Liver (tissue), 9 donors: ENCODE data around the gene ETDC. TPM values are rescaled to one million over a fixed set of nuclear protein-coding genes. Genes with fewer than 3 reads are reported as not detected.

ENCODE experiments used
- DNase-seq: peaks from one replicate; pipeline ENCODE4 v3.0.0-alpha.2; 2017; ENCODE audit warnings: low spot score
- H3K27ac ChIP-seq, 2 donors: one replicate each; pipeline ENCODE4 v1.7.0; 2013; ENCODE audit warnings: inconsistent platforms in 2 of 2, low read length in 2 of 2, control low read depth in 1 of 2, low read depth in 1 of 2, mild to moderate bottlenecking in 1 of 2
- H3K27me3 ChIP-seq, 4 donors: one replicate each; pipeline versions ENCODE4 v1.6.1 to v1.7.0; 2013; ENCODE audit warnings: low read length in 3 of 4, inconsistent platforms in 1 of 4, mild to moderate bottlenecking in 1 of 4, moderate library complexity in 1 of 4; ENCODE audit not compliant: control insufficient read depth in 4 of 4, insufficient read depth in 4 of 4
- H3K36me3 ChIP-seq, 4 donors: one replicate each; pipeline versions ENCODE4 v1.6.1 to v1.7.0; 2013; ENCODE audit warnings: low read length in 3 of 4, mild to moderate bottlenecking in 3 of 4, low read depth in 1 of 4, moderate library complexity in 1 of 4; ENCODE audit not compliant: control insufficient read depth in 4 of 4, insufficient read depth in 3 of 4
- H3K4me1 ChIP-seq, 4 donors: one replicate each; pipeline versions ENCODE4 v1.6.1 to v1.7.0; 2013; ENCODE audit warnings: low read length in 3 of 4, mild to moderate bottlenecking in 3 of 4, moderate library complexity in 1 of 4; ENCODE audit not compliant: control insufficient read depth in 4 of 4, insufficient read depth in 4 of 4
- H3K4me3 ChIP-seq, 3 donors: one replicate each; pipeline versions ENCODE4 v1.6.1 to v1.7.0; 2013; ENCODE audit warnings: low read length in 3 of 3, control low read depth in 1 of 3, low read depth in 1 of 3, mild to moderate bottlenecking in 1 of 3
- H3K9ac ChIP-seq, 2 donors: one replicate each; pipeline ENCODE4 v1.7.0; 2013; ENCODE audit warnings: low read length in 2 of 2, mild to moderate bottlenecking in 2 of 2, moderate library complexity in 2 of 2, control low read depth in 1 of 2, low read depth in 1 of 2
- H3K9me3 ChIP-seq, 4 donors: one replicate each; pipeline versions ENCODE4 v1.6.1 to v1.7.0; 2013; ENCODE audit warnings: low read length in 3 of 4; ENCODE audit not compliant: control insufficient read depth in 4 of 4
- ATF3 ChIP-seq: IDR thresholded peaks from 2 replicates; pipeline ENCODE4 v1.6.1; 2016; ENCODE audit warnings: antibody characterized with exemption
- CTCF ChIP-seq: fragments of 150-350 bp; IDR thresholded peaks from 2 replicates; pipeline ENCODE4 v1.5.1; 2017; ENCODE audit warnings: improper control_type of control experiment, low read depth, low read length; ENCODE audit not compliant: missing input control
- FOXA1 ChIP-seq: IDR thresholded peaks from 2 replicates; pipeline ENCODE4 v1.6.1; 2016; ENCODE audit warnings: antibody characterized with exemption
- FOXA2 ChIP-seq: IDR thresholded peaks from 2 replicates; pipeline ENCODE4 v1.6.1; 2016; ENCODE audit warnings: antibody characterized with exemption
- JUND ChIP-seq, 2 donors: IDR thresholded peaks; 2 replicates each; pipeline ENCODE4 v1.6.1; 2016; ENCODE audit warnings: antibody characterized with exemption in 2 of 2
- MAX ChIP-seq: IDR thresholded peaks from 2 replicates; pipeline ENCODE4 v1.6.1; 2016; ENCODE audit warnings: antibody characterized with exemption
- NR2F2 ChIP-seq: IDR thresholded peaks from 2 replicates; pipeline ENCODE4 v1.6.1; 2016; ENCODE audit warnings: antibody characterized with exemption
- RAD21 ChIP-seq, 2 donors: IDR thresholded peaks; 2 replicates each; pipeline ENCODE4 v1.6.1; 2016; ENCODE audit warnings: antibody characterized with exemption in 2 of 2, mild to moderate bottlenecking in 2 of 2
- REST ChIP-seq: IDR thresholded peaks from 2 replicates; pipeline ENCODE4 v1.6.1; 2016; ENCODE audit warnings: antibody characterized with exemption, mild to moderate bottlenecking
- SP1 ChIP-seq: IDR thresholded peaks from 2 replicates; pipeline ENCODE4 v1.6.1; 2018; ENCODE audit warnings: antibody characterized with exemption, mild to moderate bottlenecking
- YY1 ChIP-seq: IDR thresholded peaks from 2 replicates; pipeline ENCODE4 v1.6.1; 2016; ENCODE audit warnings: antibody characterized with exemption, mild to moderate bottlenecking
- ZBTB33 ChIP-seq: IDR thresholded peaks from 2 replicates; pipeline ENCODE4 v1.6.1; 2016; ENCODE audit warnings: antibody characterized with exemption
- WGBS: extraction: QIAGEN DNeasy Blood & Tissue Kit; methylation state at CpG from one replicate; pipeline ENCODE4 v1.1.7; 2013; 5-methylcytosine and 5-hydroxymethylcytosine counted together
- polyA plus RNA-seq, 2 donors: library from polyadenylated mRNA; stranded (reverse) in 1 of 2; unstranded in 1 of 2; fragments of 200-250 nt in 1 of 2; fragments of >200 nt in 1 of 2; fragmentation: Nextera tagmentation in 1 of 2; extraction: Ambion mirVana in 1 of 2; gene quantifications; one replicate each; pipeline versions ENCODE4 v1.2.1 to v1.2.3, GENCODE V29; 2013 to 2015
- total RNA-seq, 2 donors: library from RNA; depleted of rRNA; stranded (reverse); fragments of >200 nt; gene quantifications; one replicate each; pipeline ENCODE4 v1.2.3, GENCODE V29; 2014
- donor health status: healthy.
- donor health status: healthy.
- donor health status: healthy.
- donor health status: healthy.
- donor health status: healthy.

ETDC gene
- total and polyA plus RNA-seq, 4 donors, result not detected

GRCh38 chrX:135304741-135305140 is 4.5 kb upstream of the ETDC start:
- no peak for DNase-seq
- Histone ChIP-seq H3K27me3 (no peaks in the 10 kb centered on the region), H3K27ac (no peak overlapping the region), H3K4me3 (no peak overlapping the region), H3K4me1 (no peaks in the 10 kb centered on the region), H3K36me3 (no peaks in the 10 kb centered on the region), H3K9ac (no peak overlapping the region), H3K9me3 (no peaks in the 10 kb centered on the region)
- 98% methylated on average over 2 of the region's 2 CpGs for WGBS
- TF ChIP-seq CTCF, result no peak
- no peak for TF ChIP-seq REST
- TF ChIP-seq SP1, result no peak
- no peak for TF ChIP-seq MAX

- no peak overlapping the region for H3K4me3 ChIP-seq
- H3K9ac ChIP-seq, result no peak overlapping the region
- TF ChIP-seq FOXA2 (no peak), YY1 (no peak), FOXA1 (no peak), ZBTB33 (no peak), RAD21 (IDR thresholded peaks at IDR 0.05) (no peak), NR2F2 (no peak), JUND (IDR thresholded peaks at IDR 0.05) (no peak), REST (no peak), CTCF (no peak), ATF3 (no peak)
- WGBS, result 88% methylated on average over 3 of the region's 3 CpGs
- H3K27me3 ChIP-seq, result no peaks in the 10 kb centered on the region
- no peaks in the 10 kb centered on the region for H3K4me1 ChIP-seq
- no peak overlapping the region for H3K27ac ChIP-seq
- DNase-seq, result no peak
- no peaks in the 10 kb centered on the region for H3K36me3 ChIP-seq
- peaks cover 0 to 4% (median 2%) of the 10 kb centered on the region in 4 donors for H3K9me3 ChIP-seq
These were observed 2.1 kb upstream of the ETDC start for GRCh38 chrX:135307171-135307570.
